ENCODE measurements around the gene SLC6A19.

- no peak for TF ChIP-seq CTCF (IDR thresholded peaks at IDR 0.05)
- TF ChIP-seq POLR2A (IDR thresholded peaks at IDR 0.05): no peak
- no peak for TF ChIP-seq EP300 (IDR thresholded peaks at IDR 0.05)
Observed at GRCh38 chr5:1243487-1244130, 42.2 kb downstream of the SLC6A19 start.
